Peyer's patch (tissue), 4 donors: ENCODE data around the gene ENO4.

Experiments used
- CTCF ChIP-seq, 6 experiments: fragments of 450-650 bp in 4 of 6; fragments of 200-600 bp in 2 of 6; sonication (generic) in 1 of 6; IDR thresholded peaks; one replicate each; pipeline ENCODE4 v1.5.1; 2017 to 2019; ENCODE audit warnings: antibody characterized with exemption in 6 of 6, mild to moderate bottlenecking in 3 of 6, moderate library complexity in 1 of 6
- POLR2A ChIP-seq, 2 donors: fragments of 450-650 bp; IDR thresholded peaks; one replicate each; pipeline ENCODE4 v1.5.1; 2017; ENCODE audit warnings: antibody characterized with exemption in 2 of 2, mild to moderate bottlenecking in 2 of 2, moderate library complexity in 2 of 2

DNA sequence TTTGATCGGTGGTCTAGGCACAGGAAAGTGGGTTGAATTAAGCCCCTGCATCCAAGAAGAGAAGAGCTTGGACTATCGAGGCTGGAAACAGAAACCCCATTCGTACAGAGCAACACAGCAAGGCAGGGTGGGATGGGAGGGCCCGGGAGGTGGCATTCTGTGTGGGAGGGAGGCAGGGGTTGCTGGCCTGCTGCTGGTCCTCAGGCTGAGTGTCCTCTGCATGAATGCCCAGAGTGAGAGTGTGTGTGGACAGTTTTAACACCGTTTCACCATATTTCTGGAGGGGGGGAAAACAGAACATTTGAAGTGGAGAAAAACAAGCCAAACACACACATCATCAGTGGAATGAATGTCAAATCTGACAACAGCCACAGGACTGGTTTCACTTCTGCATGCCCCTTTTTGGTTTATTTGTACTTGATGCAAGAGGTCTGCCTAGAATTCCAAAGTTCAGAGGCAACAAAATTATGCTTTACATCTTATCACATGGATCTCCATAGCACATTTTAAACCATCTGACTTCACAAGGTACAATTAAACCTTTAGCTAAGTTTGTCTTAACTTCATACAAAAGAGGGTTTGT, 11.1 kb upstream of the ENO4 start:
- TF ChIP-seq CTCF (IDR thresholded peaks at IDR 0.05) (no peak), POLR2A (IDR thresholded peaks at IDR 0.05) (no peak)
